ENCODE data around the gene MARCO. TPM values are rescaled to one million over a fixed set of nuclear protein-coding genes. Genes with fewer than 3 reads are reported as not detected.

MARCO gene
- total RNA-seq, 1 experiment from 2014 or later = not detected

DNA sequence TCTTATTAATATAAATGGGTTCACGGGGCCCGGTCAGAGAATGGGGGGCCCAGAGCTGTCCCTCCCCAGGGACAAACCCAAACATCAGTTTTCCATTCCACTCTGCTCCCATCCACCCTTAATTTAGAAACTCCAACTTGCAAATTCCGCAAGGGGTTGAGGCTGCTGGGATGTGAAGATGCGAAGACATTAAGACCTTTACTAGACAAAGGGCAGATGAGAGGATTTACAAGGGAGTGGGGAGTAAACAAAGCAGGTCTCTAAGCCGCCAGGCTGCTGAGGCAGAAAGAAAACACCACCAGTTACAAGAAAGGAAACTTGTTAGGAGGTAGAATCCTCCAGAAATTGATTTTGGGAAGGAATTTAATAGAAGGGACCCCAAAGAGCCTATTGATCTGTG lies 33.1 kb downstream of the MARCO start:
- no peaks in the 10 kb centered on the region for H3K27me3 ChIP-seq (ENCODE audit: insufficient read depth, low read depth)
- no TSS peak for BruUV-seq (replicated peaks)
- H3K27ac ChIP-seq = no peak overlapping the region
- CTCF ChIA-PET = no interaction called here
- H3K4me2 ChIP-seq = no peak overlapping the region
- H3K79me2 ChIP-seq (ENCODE audit: low read depth) = no peaks in the 10 kb centered on the region
- H3F3A ChIP-seq (ENCODE audit: insufficient read depth, low read depth) = peaks cover 8% of the 10 kb centered on the region; the same call in 1 of the 2 replicates
- no peak overlapping the region for H3K4me3 ChIP-seq
- no peak for TF ChIP-seq EZH2 (IDR thresholded peaks at IDR 0.05; ENCODE audit: low read depth)
- TF ChIP-seq, protein P1, sequence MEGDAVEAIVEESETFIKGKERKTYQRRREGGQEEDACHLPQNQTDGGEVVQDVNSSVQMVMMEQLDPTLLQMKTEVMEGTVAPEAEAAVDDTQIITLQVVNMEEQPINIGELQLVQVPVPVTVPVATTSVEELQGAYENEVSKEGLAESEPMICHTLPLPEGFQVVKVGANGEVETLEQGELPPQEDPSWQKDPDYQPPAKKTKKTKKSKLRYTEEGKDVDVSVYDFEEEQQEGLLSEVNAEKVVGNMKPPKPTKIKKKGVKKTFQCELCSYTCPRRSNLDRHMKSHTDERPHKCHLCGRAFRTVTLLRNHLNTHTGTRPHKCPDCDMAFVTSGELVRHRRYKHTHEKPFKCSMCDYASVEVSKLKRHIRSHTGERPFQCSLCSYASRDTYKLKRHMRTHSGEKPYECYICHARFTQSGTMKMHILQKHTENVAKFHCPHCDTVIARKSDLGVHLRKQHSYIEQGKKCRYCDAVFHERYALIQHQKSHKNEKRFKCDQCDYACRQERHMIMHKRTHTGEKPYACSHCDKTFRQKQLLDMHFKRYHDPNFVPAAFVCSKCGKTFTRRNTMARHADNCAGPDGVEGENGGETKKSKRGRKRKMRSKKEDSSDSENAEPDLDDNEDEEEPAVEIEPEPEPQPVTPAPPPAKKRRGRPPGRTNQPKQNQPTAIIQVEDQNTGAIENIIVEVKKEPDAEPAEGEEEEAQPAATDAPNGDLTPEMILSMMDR (conservative IDR thresholded peaks at IDR 0.05) = no peak
- H2AFZ ChIP-seq = no peak overlapping the region
- H3K9me3 ChIP-seq (ENCODE audit: insufficient read depth, low read depth) = peaks cover 4% of the 10 kb centered on the region; the same call in 1 of the 2 replicates
- H4K20me1 ChIP-seq (ENCODE audit: insufficient read depth) = no peaks in the 10 kb centered on the region
- DNase-seq = no peak
- H3K9me2 ChIP-seq (ENCODE audit: insufficient read depth) = no peaks in the 10 kb centered on the region
- H3K36me3 ChIP-seq (ENCODE audit: low read depth) = no peaks in the 10 kb centered on the region
- POLR2A ChIA-PET (ENCODE audit: unreplicated experiment) = no interaction called here
- peaks cover 48% of the 10 kb centered on the region for H3K4me1 ChIP-seq (replicated peaks; ENCODE audit: insufficient read depth)
- intact Hi-C loops (cut with micrococcal nuclease; ENCODE audit: unreplicated experiment) = no loop called here

DNA sequence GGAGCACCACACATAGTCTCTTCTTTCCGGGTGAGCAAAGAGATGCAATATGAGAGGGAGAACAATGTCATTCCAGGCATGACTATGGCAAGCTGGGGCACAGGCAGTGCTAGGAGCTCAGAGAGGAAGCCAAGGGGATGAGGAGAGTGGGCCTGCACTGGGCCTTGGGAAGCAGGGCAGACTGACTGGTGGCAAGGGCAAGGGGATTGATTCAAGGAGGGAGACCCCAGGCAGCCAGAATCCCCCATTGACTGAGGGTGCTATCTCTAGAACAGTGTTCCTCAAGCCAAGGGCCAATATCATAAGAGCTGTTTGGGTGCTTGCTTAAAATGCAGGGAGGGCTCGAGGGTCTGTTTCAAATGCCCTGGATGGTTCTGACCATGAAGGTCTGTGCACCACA lies 36.1 kb downstream of the MARCO start:
- POLR2A ChIA-PET (ENCODE audit: unreplicated experiment) = interaction anchor here (0.6 kb wide), 1 partner anchor 9 kb away, joined by 7 read pairs; no protein-coding TSS in a partner anchor
- intact Hi-C loops (cut with micrococcal nuclease; ENCODE audit: unreplicated experiment) = no loop called here

DNA sequence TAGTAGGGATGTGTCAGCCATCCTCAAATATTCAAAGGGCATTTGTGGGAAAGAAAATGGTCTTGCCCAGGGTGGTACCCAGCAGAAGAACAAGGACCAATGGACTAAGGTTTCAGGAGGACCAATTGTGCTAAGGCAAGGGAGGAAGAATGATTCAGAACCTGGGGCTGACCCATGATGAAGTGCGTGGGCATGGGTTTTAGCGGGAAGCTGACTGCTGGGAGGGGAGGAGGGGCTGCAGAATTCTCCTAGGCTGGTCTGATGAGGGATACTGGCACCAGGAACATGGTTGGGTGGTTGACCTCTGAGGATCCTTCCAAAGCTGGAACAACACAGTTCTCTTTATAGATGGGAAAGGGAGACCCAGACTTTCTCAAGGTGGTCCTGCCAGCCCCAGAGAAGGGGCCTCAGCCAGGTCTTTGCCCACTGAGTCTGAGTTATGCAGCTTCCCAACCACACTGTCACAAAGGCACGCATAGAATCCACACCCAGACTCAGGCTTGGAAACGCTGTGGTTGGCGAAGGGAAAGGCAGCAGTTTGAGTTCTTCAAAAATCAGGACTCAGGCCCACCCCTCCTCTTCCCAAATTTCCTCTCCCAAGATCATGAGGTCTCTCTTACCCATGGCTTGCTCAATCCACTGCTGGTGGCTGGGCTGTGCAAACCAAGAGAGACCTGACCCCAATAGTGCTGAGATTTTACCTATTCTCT lies 37.3 kb downstream of the MARCO start:
- H3K9me3 ChIP-seq (ENCODE audit: insufficient read depth, low read depth) = peaks cover 7% of the 10 kb centered on the region; the same call in 1 of the 2 replicates
- ChIA-PET CTCF (no interaction called here), POLR2A (ENCODE audit: unreplicated experiment) (no interaction called here)
- H3K36me3 ChIP-seq (ENCODE audit: low read depth) = no peaks in the 10 kb centered on the region
- TF ChIP-seq EZH2 (IDR thresholded peaks at IDR 0.05; ENCODE audit: low read depth) = no peak
- TF ChIP-seq, protein P1 (conservative IDR thresholded peaks at IDR 0.05) = no peak
- no peaks in the 10 kb centered on the region for H3K79me2 ChIP-seq (ENCODE audit: low read depth)
- H4K20me1 ChIP-seq (ENCODE audit: insufficient read depth) = no peaks in the 10 kb centered on the region
- intact Hi-C loops (cut with micrococcal nuclease; ENCODE audit: unreplicated experiment) = no loop called here
- no peak overlapping the region for H3K27ac ChIP-seq
- H3K4me3 ChIP-seq = no peak overlapping the region
- H3K4me1 ChIP-seq (replicated peaks; ENCODE audit: insufficient read depth) = peaks cover 12% of the 10 kb centered on the region
- BruUV-seq (replicated peaks) = no TSS peak
- no peaks in the 10 kb centered on the region for H3F3A ChIP-seq (ENCODE audit: insufficient read depth, low read depth)
- H3K4me2 ChIP-seq = no peak overlapping the region
- H3K27me3 ChIP-seq (ENCODE audit: insufficient read depth, low read depth) = no peaks in the 10 kb centered on the region
- no peak overlapping the region for H2AFZ ChIP-seq
- no peak for DNase-seq
- H3K9me2 ChIP-seq (ENCODE audit: insufficient read depth) = no peaks in the 10 kb centered on the region

More for the DNA sequence above, 36.1 kb downstream of the MARCO start:
- H3K9me3 ChIP-seq (ENCODE audit: insufficient read depth, low read depth) = peaks cover 4% of the 10 kb centered on the region; the same call in 1 of the 2 replicates
- H4K20me1 ChIP-seq (ENCODE audit: insufficient read depth) = no peaks in the 10 kb centered on the region
- no peaks in the 10 kb centered on the region for H3K36me3 ChIP-seq (ENCODE audit: low read depth)
- no TSS peak for BruUV-seq (replicated peaks)
- H3K4me1 ChIP-seq (replicated peaks; ENCODE audit: insufficient read depth) = peaks cover 24% of the 10 kb centered on the region
- H3K79me2 ChIP-seq (ENCODE audit: low read depth) = no peaks in the 10 kb centered on the region
- no peak overlapping the region for H3K4me2 ChIP-seq
- H3K27me3 ChIP-seq (ENCODE audit: insufficient read depth, low read depth) = no peaks in the 10 kb centered on the region
- CTCF ChIA-PET = no interaction called here
- H3K9me2 ChIP-seq (ENCODE audit: insufficient read depth) = no peaks in the 10 kb centered on the region
- H3F3A ChIP-seq (ENCODE audit: insufficient read depth, low read depth) = no peaks in the 10 kb centered on the region
- no peak overlapping the region for H3K27ac ChIP-seq
- no peak overlapping the region for H3K4me3 ChIP-seq
- no peak overlapping the region for H2AFZ ChIP-seq
- DNase-seq = no peak
- no peak for TF ChIP-seq EZH2 (IDR thresholded peaks at IDR 0.05; ENCODE audit: low read depth)

All from PC-9 (cell line).